T-helper 1 cell treated with Interleukin-12 subunit alpha and Interleukin-12 subunit beta and Interleukin-4 antibody, amounts not matched to agents 30 ng/mL and 1 ng/mL, for 36 hours (primary cell): ENCODE results near the gene PRRT2. TPM values are rescaled to one million over a fixed set of nuclear protein-coding genes. Genes with fewer than 3 reads are reported as not detected.

ENCODE experiments used
- intact Hi-C: fragments of 100-400 bp; cut with micrococcal nuclease; formaldehyde crosslinking; loops from one replicate; pipeline ENCODE4 v1.15.1; 2024
- total RNA-seq: library from RNA; stranded (reverse); gene quantifications from 2 replicates; pipeline ENCODE4 v1.2.3, GENCODE V29; 2022

Gene PRRT2
- total RNA-seq, 1 donor from 2014 or later, result 0.91 TPM

GRCh38 chr16:29858149-29858849, 46.3 kb downstream of the PRRT2 start:
- intact Hi-C loops, result no loop called here

GRCh38 chr16:29858974-29859373, 47.0 kb downstream of the PRRT2 start:
- intact Hi-C loops, result no loop called here

DNA sequence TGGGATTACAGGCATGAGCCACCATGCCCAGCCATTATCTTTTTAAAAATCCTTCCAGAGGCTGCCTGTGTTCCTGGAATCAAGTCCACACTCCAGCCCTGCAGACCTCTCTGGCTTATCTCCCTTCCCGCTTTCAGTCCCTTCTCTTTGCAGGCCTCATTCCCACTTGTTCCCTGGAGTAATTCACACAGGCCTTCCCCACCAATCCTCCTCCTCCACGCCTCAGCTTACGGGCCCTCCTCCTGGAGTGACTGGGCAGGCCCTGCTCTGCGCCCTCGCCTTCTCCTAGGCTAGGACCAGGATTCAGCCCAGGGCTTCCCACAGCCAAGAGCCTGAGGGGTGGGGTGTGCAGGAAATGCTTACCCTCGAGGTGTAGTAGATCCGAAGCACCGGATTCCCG, 48.2 kb downstream of the PRRT2 start:
- intact Hi-C loops, result no loop called here

- intact Hi-C loops, result no loop called here
These were observed 50.4 kb downstream of the PRRT2 start for GRCh38 chr16:29862383-29862883.

- intact Hi-C loops, result loop anchor here (1.0 kb wide), 13 partner anchors 14 to 268 kb away; partner anchors contain the start of genes ASPHD1, INO80E, KCTD13 and KIF22
These were observed 51.1 kb downstream of the PRRT2 start, which contains the start of gene CDIPT for GRCh38 chr16:29862884-29863668. Gene CDIPT, minus strand, starts transcription at chr16:29863226. Its CDS starts 369 bp downstream, at chr16:29862857.

- intact Hi-C loops, result loop anchor here (1.0 kb wide), 13 partner anchors 14 to 268 kb away; partner anchors contain the start of genes ASPHD1, INO80E, KCTD13 and KIF22
These were observed 51.6 kb downstream of the PRRT2 start for GRCh38 chr16:29863669-29863984.

DNA sequence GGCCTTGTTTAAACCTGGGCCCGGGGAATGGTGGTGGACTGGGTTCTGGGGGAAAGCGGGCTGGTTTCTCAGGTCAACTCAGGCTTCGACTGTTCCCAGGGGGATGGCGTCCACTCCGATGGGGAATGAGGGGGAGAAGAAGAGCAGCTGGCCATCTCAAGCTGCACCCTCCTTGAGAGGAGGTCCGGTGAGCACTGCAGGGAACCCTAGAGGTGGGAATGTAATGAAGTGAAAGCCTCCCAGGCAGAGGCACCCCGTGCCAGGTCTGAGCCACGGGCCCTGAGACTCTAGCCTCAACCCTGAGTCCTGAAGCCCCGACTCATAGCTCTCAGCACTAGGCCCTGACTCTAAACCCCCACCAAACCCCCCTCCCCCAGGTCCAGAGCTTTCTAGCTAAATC, 52.2 kb downstream of the PRRT2 start:
- intact Hi-C loops, result no loop called here

Other genes with a start within 250 kb of the PRRT2 start
- 381 and 388 TPM in 2 replicates for gene SPN, start 148.9 kb upstream of the PRRT2 start, total RNA-seq
- 8.0 and 9.1 TPM in 2 replicates for gene QPRT, start 133.0 kb upstream of the PRRT2 start, total RNA-seq
- gene C16orf54, start 66.2 kb upstream of the PRRT2 start, total RNA-seq, result 61.6 and 65.2 TPM in 2 replicates
- not detected in 2 replicates for gene ZG16, start 33.9 kb upstream of the PRRT2 start, total RNA-seq
- 129 and 133 TPM in 2 replicates for gene KIF22, start 21.4 kb upstream of the PRRT2 start, total RNA-seq
- gene MAZ, start 5.7 kb upstream of the PRRT2 start, total RNA-seq, result 353 and 357 TPM in 2 replicates
- gene PAGR1, start 4.0 kb downstream of the PRRT2 start, total RNA-seq, result 24.3 and 24.8 TPM in 2 replicates
- gene MVP, start 8.3 kb downstream of the PRRT2 start, total RNA-seq, result 263 and 268 TPM in 2 replicates
- gene CDIPT, start 51.0 kb downstream of the PRRT2 start, total RNA-seq, result 68.7 and 75.4 TPM in 2 replicates
- gene SEZ6L2, start 87.4 kb downstream of the PRRT2 start, total RNA-seq, result 0.07 TPM in 2 replicates
- 0.17 and 0.32 TPM in 2 replicates for gene ASPHD1, start 88.3 kb downstream of the PRRT2 start, total RNA-seq
- gene KCTD13, start 114.0 kb downstream of the PRRT2 start, total RNA-seq, result 42.2 and 48.4 TPM in 2 replicates
- 46.1 and 54.0 TPM in 2 replicates for gene TMEM219, start 149.9 kb downstream of the PRRT2 start, total RNA-seq
- 39.8 and 41.5 TPM in 2 replicates for gene TAOK2, start 161.7 kb downstream of the PRRT2 start, total RNA-seq
- gene HIRIP3, start 183.4 kb downstream of the PRRT2 start, total RNA-seq, result 35.8 and 36.9 TPM in 2 replicates
- 98.2 and 112 TPM in 2 replicates for gene INO80E, start 184.0 kb downstream of the PRRT2 start, total RNA-seq
- gene DOC2A, start 198.8 kb downstream of the PRRT2 start, total RNA-seq, result not detected in 2 replicates
- not detected in 2 replicates for gene C16orf92, start 211.0 kb downstream of the PRRT2 start, total RNA-seq
- gene TLCD3B, start 219.1 kb downstream of the PRRT2 start, total RNA-seq, result 1.4 and 2.3 TPM in 2 replicates